Smooth muscle cell (in vitro differentiated cells): Measurements from ENCODE around the gene KCNMB2. TPM values are rescaled to one million over a fixed set of nuclear protein-coding genes. Genes with fewer than 3 reads are reported as not detected.

Experiments used
- DNase-seq: peaks from one replicate; lab custom pipeline; 2025; ENCODE audit not compliant: unreplicated experiment; lab: John Stamatoyannopoulos, UW
- H2AFZ ChIP-seq: fragments of 200-600 bp; sonication (generic); 2 replicates; pipeline ENCODE4 v1.6.0; 2016; ENCODE audit warnings: antibody characterized with exemption, low read depth, mild to moderate bottlenecking
- H3F3A ChIP-seq: fragments of 200-600 bp; sonication (generic); 2 replicates; pipeline ENCODE4 v1.6.0; 2017; ENCODE audit warnings: antibody characterized with exemption, low read depth
- H3K27ac ChIP-seq: fragments of 200-600 bp; sonication (generic); 2 replicates; pipeline ENCODE4 v1.5.1; 2016; ENCODE audit warnings: low read depth, mild to moderate bottlenecking
- H3K27me3 ChIP-seq: fragments of 200-600 bp; sonication (generic); 2 replicates; pipeline ENCODE4 v1.6.1; 2016; ENCODE audit warnings: low read depth, mild to moderate bottlenecking
- H3K36me3 ChIP-seq: fragments of 200-600 bp; sonication (generic); 2 replicates; pipeline ENCODE4 v1.5.1; 2016; ENCODE audit warnings: low read depth
- H3K4me1 ChIP-seq: fragments of 200-600 bp; sonication (generic); 2 replicates; pipeline ENCODE4 v1.5.1; 2016; ENCODE audit warnings: low read depth
- H3K4me2 ChIP-seq: fragments of 200-600 bp; sonication (generic); 2 replicates; pipeline ENCODE4 v1.6.0; 2016; ENCODE audit warnings: mild to moderate bottlenecking
- H3K4me3 ChIP-seq: fragments of 200-600 bp; sonication (generic); 2 replicates; pipeline ENCODE4 v1.5.1; 2016; ENCODE audit warnings: mild to moderate bottlenecking
- H3K79me2 ChIP-seq: fragments of 200-600 bp; sonication (generic); 2 replicates; pipeline ENCODE4 v1.6.0; 2016; ENCODE audit warnings: low read depth, mild to moderate bottlenecking
- H3K9ac ChIP-seq: fragments of 200-600 bp; sonication (generic); 2 replicates; pipeline ENCODE4 v1.6.0; 2016; ENCODE audit warnings: low read depth
- H3K9me3 ChIP-seq: fragments of 200-600 bp; sonication (generic); replicated peaks from 2 replicates; pipeline ENCODE4 v1.5.1; 2016; ENCODE audit warnings: low read depth
- H4K20me1 ChIP-seq: fragments of 200-600 bp; sonication (generic); 2 replicates; pipeline ENCODE4 v1.6.0; 2016; ENCODE audit warnings: low read depth
- CTCF ChIP-seq: fragments of 200-600 bp; sonication (generic); IDR thresholded peaks from 2 replicates; pipeline ENCODE4 v1.5.1; 2017; ENCODE audit warnings: borderline replicate concordance, mild to moderate bottlenecking, antibody characterized with exemption; ENCODE audit not compliant: insufficient read depth, poor library complexity, severe bottlenecking
- WGBS: methylation state at CpG from one replicate; pipeline ENCODE4 v1.1.7; 2016; ENCODE audit warnings: low lambda C conversion rate; 5-methylcytosine and 5-hydroxymethylcytosine counted together
- polyA plus RNA-seq: library from polyadenylated mRNA; unstranded; fragments of >200 nt; fragmentation: Nextera tagmentation; extraction: Ambion mirVana; gene quantifications from 2 replicates; pipeline ENCODE4 v1.2.1, GENCODE V29; 2016
- total RNA-seq: library from RNA; depleted of rRNA; stranded (reverse); fragments of >200 nt; gene quantifications from 2 replicates; pipeline ENCODE4 v1.2.3, GENCODE V29; 2014

KCNMB2 gene
- total and polyA plus RNA-seq, 2 experiments from 2014 or later: 0.09 TPM; not detected in 1

GRCh38 chr3:178699364-178699763 lies 163.1 kb downstream of the KCNMB2 start:
- H3K27me3 ChIP-seq: no peaks in the 10 kb centered on the region
- no peaks in the 10 kb centered on the region for H3K36me3 ChIP-seq
- no peak for DNase-seq
- H3K4me2 ChIP-seq: no peak overlapping the region
- no peaks in the 10 kb centered on the region for H3K4me1 ChIP-seq
- H3K79me2 ChIP-seq: no peaks in the 10 kb centered on the region
- H3F3A ChIP-seq: no peaks in the 10 kb centered on the region
- WGBS: 89% methylated on average over 4 of the region's 4 CpGs
- no peaks in the 10 kb centered on the region for H4K20me1 ChIP-seq
- no peak for TF ChIP-seq CTCF
- H2AFZ ChIP-seq: no peak overlapping the region
- no peak overlapping the region for H3K27ac ChIP-seq
- no peaks in the 10 kb centered on the region for H3K9me3 ChIP-seq
- H3K4me3 ChIP-seq: no peak overlapping the region
- no peak overlapping the region for H3K9ac ChIP-seq

- Histone ChIP-seq H3K4me1 (no peaks in the 10 kb centered on the region), H3F3A (no peaks in the 10 kb centered on the region), H3K4me3 (no peak overlapping the region), H4K20me1 (no peaks in the 10 kb centered on the region), H3K79me2 (no peaks in the 10 kb centered on the region), H2AFZ (no peak overlapping the region), H3K4me2 (no peak overlapping the region), H3K36me3 (no peaks in the 10 kb centered on the region), H3K9ac (no peak overlapping the region), H3K27me3 (no peaks in the 10 kb centered on the region), H3K27ac (no peak overlapping the region), H3K9me3 (no peaks in the 10 kb centered on the region)
- no peak for DNase-seq
- TF ChIP-seq CTCF: no peak
- WGBS: 87% methylated on average over 3 of the region's 3 CpGs
These were observed 163.6 kb downstream of the KCNMB2 start for GRCh38 chr3:178699810-178700209.

GRCh38 chr3:178703268-178703975 lies 167.2 kb downstream of the KCNMB2 start:
- H3K36me3 ChIP-seq: no peaks in the 10 kb centered on the region
- no peak overlapping the region for H3K9ac ChIP-seq
- peak overlapping the region; percentile 62 for H3K27ac ChIP-seq
- TF ChIP-seq CTCF: peak; percentile 35
- DNase-seq: no peak
- no peaks in the 10 kb centered on the region for H3K27me3 ChIP-seq
- no peak overlapping the region for H2AFZ ChIP-seq
- no peaks in the 10 kb centered on the region for H4K20me1 ChIP-seq
- no peak overlapping the region for H3K4me3 ChIP-seq
- no peaks in the 10 kb centered on the region for H3K9me3 ChIP-seq
- no peaks in the 10 kb centered on the region for H3K79me2 ChIP-seq
- H3K4me2 ChIP-seq: peak overlapping the region; percentile 65
- WGBS: 14% methylated on average over 1 of the region's 1 CpG
- peaks cover 2% of the 10 kb centered on the region for H3K4me1 ChIP-seq
- peaks cover 5% of the 10 kb centered on the region for H3F3A ChIP-seq

- Histone ChIP-seq H2AFZ (no peak overlapping the region), H4K20me1 (no peaks in the 10 kb centered on the region), H3K4me1 (peaks cover 7% of the 10 kb centered on the region), H3K27me3 (no peaks in the 10 kb centered on the region), H3K9me3 (no peaks in the 10 kb centered on the region), H3K27ac (peak overlapping the region; percentile 60), H3K36me3 (no peaks in the 10 kb centered on the region), H3K4me3 (no peak overlapping the region), H3K4me2 (peak overlapping the region; percentile 67), H3K79me2 (no peaks in the 10 kb centered on the region), H3F3A (peaks cover 5% of the 10 kb centered on the region), H3K9ac (no peak overlapping the region)
- WGBS: 14% methylated on average over 4 of the region's 4 CpGs
- no peak for TF ChIP-seq CTCF
- no peak for DNase-seq
These were observed 169.7 kb downstream of the KCNMB2 start for GRCh38 chr3:178705925-178706324.
